Measurements from ENCODE around the gene DNAJC6. TPM values are rescaled to one million over a fixed set of nuclear protein-coding genes. Genes with fewer than 3 reads are reported as not detected.

The DNAJC6 gene
- polyA plus RNA-seq, 1 of the 3 experiments (the other 2 are of a cell fraction): 1.9 TPM

GRCh38 chr1:65442442-65442841 lies 133.1 kb downstream of the DNAJC6 start:
- H3K4me1 ChIP-seq (ENCODE audit: control insufficient read depth in 1 of 2, insufficient read depth in 2 of 2, low read depth in 1 of 2, low read length in 1 of 2): no peaks in the 10 kb centered on the region
- H3K79me2 ChIP-seq (ENCODE audit: insufficient read depth): no peaks in the 10 kb centered on the region
- no peak overlapping the region for H3K4me2 ChIP-seq
- H3K4me3 ChIP-seq (ENCODE audit: low read depth in 2 of 2, low read length in 1 of 2): no peak overlapping the region
- no peaks in the 10 kb centered on the region for H3K27me3 ChIP-seq (ENCODE audit: insufficient read depth)
- H3K9me3 ChIP-seq: no peaks in the 10 kb centered on the region
- no peak overlapping the region for H3K27ac ChIP-seq (ENCODE audit: low read depth in 2 of 2, low read length in 1 of 2)
- no peak for TF ChIP-seq TCF12 (IDR thresholded peaks at IDR 0.05)
- TF ChIP-seq EZH2phosphoT487 (IDR thresholded peaks at IDR 0.05; ENCODE audit: borderline replicate concordance, low read depth): no peak
- no peak for TF ChIP-seq TAF1 (IDR thresholded peaks at IDR 0.05; ENCODE audit: borderline replicate concordance, low read depth, low read length)
- TF ChIP-seq RFX5 (IDR thresholded peaks at IDR 0.05; ENCODE audit: low read length): no peak
- no peak for TF ChIP-seq SMC3 (IDR thresholded peaks at IDR 0.05; ENCODE audit: low read depth, low read length)
- no peak for TF ChIP-seq JUND (IDR thresholded peaks at IDR 0.05)
- TF ChIP-seq GABPA (IDR thresholded peaks at IDR 0.05; ENCODE audit: low read depth): no peak
- TF ChIP-seq CHD2 (IDR thresholded peaks at IDR 0.05; ENCODE audit: low read length, partially characterized antibody): no peak
- TF ChIP-seq, protein P1, sequence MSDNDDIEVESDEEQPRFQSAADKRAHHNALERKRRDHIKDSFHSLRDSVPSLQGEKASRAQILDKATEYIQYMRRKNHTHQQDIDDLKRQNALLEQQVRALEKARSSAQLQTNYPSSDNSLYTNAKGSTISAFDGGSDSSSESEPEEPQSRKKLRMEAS (IDR thresholded peaks at IDR 0.05; ENCODE audit: low read depth): no peak
- TF ChIP-seq RAD21 (IDR thresholded peaks at IDR 0.05; ENCODE audit: low read length): no peak
- TF ChIP-seq MEF2A (IDR thresholded peaks at IDR 0.05; ENCODE audit: borderline replicate concordance, low read depth): no peak
- TF ChIP-seq MXI1 (IDR thresholded peaks at IDR 0.05; ENCODE audit: low read depth, low read length): no peak
- no peak for TF ChIP-seq IRF3 (IDR thresholded peaks at IDR 0.05; ENCODE audit: low read depth, low read length)
- no peak for TF ChIP-seq GATA2 (CRISPR knock-in tag; IDR thresholded peaks at IDR 0.05)
- no peaks in the 10 kb centered on the region for H3F3A ChIP-seq (replicated peaks; ENCODE audit: insufficient read depth)
- H3K9ac ChIP-seq: no peak overlapping the region
- no peaks in the 10 kb centered on the region for H3K36me3 ChIP-seq (replicated peaks in 1 of 2; ENCODE audit: control insufficient read depth in 1 of 2, insufficient read depth in 2 of 2, low read length in 1 of 2)
- H4K20me1 ChIP-seq (ENCODE audit: insufficient read depth): no peaks in the 10 kb centered on the region
- POLR2A ChIA-PET: no interaction called here
- CTCF ChIA-PET: interaction anchor here (0.9 to 2.3 kb wide), 3 partner anchors 11 to 245 kb away, joined by 3 to 10 read pairs (median 4); no protein-coding TSS in a partner anchor
- no peak for DNase-seq
- no peak overlapping the region for H2AFZ ChIP-seq (ENCODE audit: low read depth)
- WGBS (ENCODE audit: low lambda C conversion rate): 64% methylated on average over 1 of the region's 1 CpG
- no peaks in the 10 kb centered on the region for H3K9me2 ChIP-seq

- DNase-seq: no peak
- CTCF ChIA-PET: no interaction called here
- H3K9me3 ChIP-seq: no peaks in the 10 kb centered on the region
- no peaks in the 10 kb centered on the region for H3K9me2 ChIP-seq
- no peaks in the 10 kb centered on the region for H3F3A ChIP-seq (replicated peaks; ENCODE audit: insufficient read depth)
- H3K27me3 ChIP-seq (ENCODE audit: insufficient read depth): no peaks in the 10 kb centered on the region
- H3K9ac ChIP-seq: no peak overlapping the region
- no peak overlapping the region for H3K4me3 ChIP-seq (ENCODE audit: low read depth in 2 of 2, low read length in 1 of 2)
- 81% methylated on average over 2 of the region's 2 CpGs for WGBS (ENCODE audit: low lambda C conversion rate)
- no peaks in the 10 kb centered on the region for H3K79me2 ChIP-seq (ENCODE audit: insufficient read depth)
- H2AFZ ChIP-seq (ENCODE audit: low read depth): no peak overlapping the region
- no peaks in the 10 kb centered on the region for H4K20me1 ChIP-seq (ENCODE audit: insufficient read depth)
- no peak overlapping the region for H3K27ac ChIP-seq (ENCODE audit: low read depth in 2 of 2, low read length in 1 of 2)
- H3K36me3 ChIP-seq (replicated peaks in 1 of 2; ENCODE audit: control insufficient read depth in 1 of 2, insufficient read depth in 2 of 2, low read length in 1 of 2): no peaks in the 10 kb centered on the region
- H3K4me1 ChIP-seq (ENCODE audit: control insufficient read depth in 1 of 2, insufficient read depth in 2 of 2, low read depth in 1 of 2, low read length in 1 of 2): no peaks in the 10 kb centered on the region
- POLR2A ChIA-PET: no interaction called here
- H3K4me2 ChIP-seq: no peak overlapping the region
- no peak for TF ChIP-seq FOXJ3 (CRISPR knock-in tag; IDR thresholded peaks at IDR 0.05)
- TF ChIP-seq GATA2 (CRISPR knock-in tag; IDR thresholded peaks at IDR 0.05): no peak
- TF ChIP-seq MEF2A (IDR thresholded peaks at IDR 0.05; ENCODE audit: borderline replicate concordance, low read depth): no peak
- TF ChIP-seq RCOR1 (IDR thresholded peaks at IDR 0.05; ENCODE audit: low read length): no peak
- TF ChIP-seq, protein P1 (IDR thresholded peaks at IDR 0.05; ENCODE audit: low read depth): no peak
- no peak for TF ChIP-seq GABPA (IDR thresholded peaks at IDR 0.05; ENCODE audit: low read depth)
- no peak for TF ChIP-seq USF1 (IDR thresholded peaks at IDR 0.05; ENCODE audit: borderline replicate concordance, low read depth)
- TF ChIP-seq ELF1 (IDR thresholded peaks at IDR 0.05): no peak
- no peak for TF ChIP-seq RAD21 (IDR thresholded peaks at IDR 0.05; ENCODE audit: low read length)
- no peak for TF ChIP-seq REST (IDR thresholded peaks at IDR 0.05; ENCODE audit: low read depth, low read length)
- TF ChIP-seq TAF1 (IDR thresholded peaks at IDR 0.05; ENCODE audit: borderline replicate concordance, low read depth, low read length): no peak
- no peak for TF ChIP-seq IRF3 (IDR thresholded peaks at IDR 0.05; ENCODE audit: low read depth, low read length)
- no peak for TF ChIP-seq USF2 (IDR thresholded peaks at IDR 0.05; ENCODE audit: borderline replicate concordance, low read depth, low read length)
Measured at GRCh38 chr1:65443647-65444046, 134.3 kb downstream of the DNAJC6 start.
